22Rv1 (cell line): ENCODE measurements around the gene NLRP12.

Experiments used
- H3K27ac ChIP-seq: fragments of 450-650 bp; 2 replicates; pipeline ENCODE4 v1.5.1; 2017
- CTCF ChIP-seq: fragments of 450-650 bp; IDR thresholded peaks from 2 replicates; pipeline ENCODE4 v1.5.1; 2017; ENCODE audit warnings: mild to moderate bottlenecking
- ZFX ChIP-seq: fragments of 450-650 bp; IDR thresholded peaks from 2 replicates; pipeline ENCODE4 v1.6.1; 2017; ENCODE audit warnings: antibody characterized with exemption, borderline replicate concordance

Gene NLRP12

DNA sequence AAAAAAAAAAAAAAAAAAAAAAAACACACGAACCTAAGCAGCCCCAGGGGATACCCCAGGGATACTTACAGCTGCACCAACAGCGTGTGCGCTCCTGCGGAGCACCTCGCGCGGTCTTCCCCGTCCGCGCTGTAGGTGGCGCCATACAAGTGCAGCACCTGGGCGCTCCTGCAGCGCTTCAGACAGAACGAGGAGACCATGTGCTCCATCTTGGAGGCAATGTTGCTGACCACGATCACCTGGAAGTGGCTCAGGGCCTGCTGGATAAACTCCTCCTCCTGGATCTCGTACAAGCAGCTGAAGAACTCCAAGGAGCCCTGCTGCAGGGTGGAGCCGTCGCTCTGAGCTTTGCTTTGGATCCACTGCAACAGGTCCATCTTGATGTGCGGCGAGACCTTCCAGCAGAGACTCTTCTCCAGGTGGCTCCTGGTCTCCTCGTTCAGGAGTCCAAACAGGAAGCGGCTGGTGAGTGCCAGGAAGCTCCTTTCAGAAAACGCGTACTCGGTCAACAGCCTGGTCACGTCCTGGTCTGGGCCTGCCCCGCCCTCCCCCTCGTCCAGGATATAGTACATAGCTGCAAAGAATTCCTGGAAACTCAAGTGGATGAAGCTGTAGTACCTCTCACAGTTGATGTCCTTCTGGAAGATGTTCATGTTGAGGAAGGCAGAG, 14.5 kb downstream of the NLRP12 start:
- TF ChIP-seq CTCF (peak; percentile 55), ZFX (no peak)
- H3K27ac ChIP-seq, result no peak overlapping the region

DNA sequence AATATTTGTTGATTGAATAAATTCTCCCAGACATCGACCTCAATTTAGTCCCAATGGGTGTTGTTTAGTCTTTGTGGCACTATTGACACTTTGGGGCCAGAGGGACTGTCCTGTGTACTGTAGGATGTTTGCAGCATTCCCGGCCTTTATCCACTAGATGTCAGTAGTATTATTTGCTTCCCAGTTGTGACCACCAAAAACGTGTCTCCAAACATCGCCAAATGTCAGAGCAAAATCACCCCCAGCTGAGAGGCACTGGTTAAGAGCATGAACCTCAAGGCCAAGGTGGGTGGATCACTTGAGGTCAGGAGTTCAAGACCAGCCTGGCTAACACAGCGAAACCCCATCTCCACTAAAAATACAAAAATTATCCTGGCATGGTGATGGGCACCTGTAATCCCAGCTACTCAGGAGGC, 15.4 kb downstream of the NLRP12 start:
- TF ChIP-seq ZFX, result no peak
- TF ChIP-seq CTCF, result peak; percentile 37
- no peak overlapping the region for H3K27ac ChIP-seq

- H3K27ac ChIP-seq, result no peak overlapping the region
- TF ChIP-seq CTCF, result no peak
- TF ChIP-seq ZFX, result no peak
Measured at GRCh38 chr19:53801257-53801656, 22.9 kb downstream of the NLRP12 start.

GRCh38 chr19:53795019-53795418, 29.1 kb downstream of the NLRP12 start:
- TF ChIP-seq ZFX, result no peak
- no peak for TF ChIP-seq CTCF

GRCh38 chr19:53792721-53793433, 31.2 kb downstream of the NLRP12 start:
- peak; percentile 99 for TF ChIP-seq CTCF
- TF ChIP-seq ZFX, result no peak
- H3K27ac ChIP-seq, result no peak overlapping the region

More at GRCh38 chr19:53795019-53795418, 29.1 kb downstream of the NLRP12 start:
- no peak overlapping the region for H3K27ac ChIP-seq

GRCh38 chr19:53789708-53790678, 34.1 kb downstream of the NLRP12 start:
- TF ChIP-seq ZFX (no peak), CTCF (no peak)
- H3K27ac ChIP-seq, result no peak overlapping the region
